ENCODE results near the gene CSHL1.
A peak's percentile ranks its signal among the peaks of the same experiment; 100 is the strongest.

The CSHL1 gene

GRCh38 chr17:63911041-63911635, at the start of gene CSHL1:
Gene CSHL1, minus strand, starts transcription at chr17:63911258. Its CDS starts 62 bp downstream, at chr17:63911196.
- peak; percentile 43 for DNase-seq

GRCh38 chr17:63960430-63960829, 49.4 kb upstream of the CSHL1 start:
- no peak for DNase-seq

GRCh38 chr17:63960006-63960405, 48.9 kb upstream of the CSHL1 start:
- DNase-seq = no peak

GRCh38 chr17:63956296-63956920, 45.4 kb upstream of the CSHL1 start:
- DNase-seq = no peak

- DNase-seq = no peak
Measured at GRCh38 chr17:63955791-63956190, 44.7 kb upstream of the CSHL1 start.

GRCh38 chr17:63955232-63955631, 44.2 kb upstream of the CSHL1 start:
- DNase-seq = no peak

GRCh38 chr17:63954402-63955063, 43.5 kb upstream of the CSHL1 start:
- no peak for DNase-seq

GRCh38 chr17:63950940-63951907, 40.2 kb upstream of the CSHL1 start:
- peak; percentile 80 for DNase-seq

- no peak for DNase-seq
Measured at GRCh38 chr17:63949576-63950250, 38.7 kb upstream of the CSHL1 start.

GRCh38 chr17:63948521-63948920, 37.5 kb upstream of the CSHL1 start:
- DNase-seq = no peak

- no peak for DNase-seq
Measured at GRCh38 chr17:63947711-63948330, 36.8 kb upstream of the CSHL1 start.

GRCh38 chr17:63946440-63947363, 35.6 kb upstream of the CSHL1 start:
- no peak for DNase-seq

- DNase-seq = no peak
Measured at GRCh38 chr17:63945784-63946439, 34.9 kb upstream of the CSHL1 start.

- DNase-seq = no peak
Measured at GRCh38 chr17:63944736-63945499, 33.9 kb upstream of the CSHL1 start.

- DNase-seq = no peak
Measured at GRCh38 chr17:63943745-63944144, 32.7 kb upstream of the CSHL1 start.

GRCh38 chr17:63942309-63942985, 31.4 kb upstream of the CSHL1 start:
- no peak for DNase-seq

- DNase-seq = no peak
Measured at GRCh38 chr17:63941751-63942150, 30.7 kb upstream of the CSHL1 start.

GRCh38 chr17:63941162-63941561, 30.1 kb upstream of the CSHL1 start:
- DNase-seq = no peak

GRCh38 chr17:63940584-63940983, 29.5 kb upstream of the CSHL1 start:
- no peak for DNase-seq

All from islet precursor cell (in vitro differentiated cells).